Central memory CD8-positive, alpha-beta T cell (primary cell): ENCODE results near the gene RNU6-9.

Source experiments
- ATAC-seq: fragments of 150-1000 bp; cut with Tn5 transposase; replicated peaks from 2 replicates; pipeline ENCODE4 v1.10.0; 2022; ENCODE audit warnings: mild to moderate bottlenecking, moderate FRiP score, moderate number of reproducible peaks; ENCODE audit not compliant: poor library complexity, severe bottlenecking; ENCODE audit errors: extremely low read depth
- DNase-seq, 2 donors: peaks; one replicate each; pipeline ENCODE4 v3.0.0; 2021; ENCODE audit warnings: low spot score in 2 of 2
- H3K27ac Mint-ChIP-seq: one replicate; pipeline ENCODE4 v1.8.0; 2022; ENCODE audit warnings: low read depth, mild to moderate bottlenecking, moderate library complexity, mixed read lengths
- H3K27me3 Mint-ChIP-seq: one replicate; pipeline ENCODE4 v1.8.0; 2022; ENCODE audit warnings: mixed read lengths
- H3K36me3 Mint-ChIP-seq: one replicate; pipeline ENCODE4 v1.8.0; 2022; ENCODE audit warnings: mild to moderate bottlenecking, moderate library complexity, mixed read lengths; ENCODE audit not compliant: insufficient read depth
- H3K4me1 Mint-ChIP-seq: one replicate; pipeline ENCODE4 v1.8.0; 2022; ENCODE audit warnings: mixed read lengths
- H3K4me3 Mint-ChIP-seq: one replicate; pipeline ENCODE4 v1.8.0; 2022; ENCODE audit warnings: mild to moderate bottlenecking, moderate library complexity, mixed read lengths
- H3K9me3 Mint-ChIP-seq: one replicate; pipeline ENCODE4 v1.8.0; 2022; ENCODE audit warnings: mixed read lengths

The RNU6-9 gene

GRCh38 chr19:926323-926588, 33.0 kb downstream of the RNU6-9 start:
- ATAC-seq: no peak
- Mint-ChIP-seq H3K27me3 (no peaks in the 10 kb centered on the region), H3K36me3 (peaks cover 4% of the 10 kb centered on the region), H3K4me3 (peak overlapping the region; percentile 80), H3K4me1 (peaks cover 3% of the 10 kb centered on the region), H3K9me3 (no peaks in the 10 kb centered on the region), H3K27ac (no peak overlapping the region)
- DNase-seq: no peak

- H3K4me3 Mint-ChIP-seq: peak overlapping the region; percentile 80
- no peak for ATAC-seq
- no peak for DNase-seq
- no peaks in the 10 kb centered on the region for H3K9me3 Mint-ChIP-seq
- peak overlapping the region; percentile 59 for H3K27ac Mint-ChIP-seq
- H3K4me1 Mint-ChIP-seq: no peaks in the 10 kb centered on the region
- H3K36me3 Mint-ChIP-seq: peaks cover 4% of the 10 kb centered on the region
- no peaks in the 10 kb centered on the region for H3K27me3 Mint-ChIP-seq
Measured at GRCh38 chr19:926589-927350, 33.5 kb downstream of the RNU6-9 start.

DNA sequence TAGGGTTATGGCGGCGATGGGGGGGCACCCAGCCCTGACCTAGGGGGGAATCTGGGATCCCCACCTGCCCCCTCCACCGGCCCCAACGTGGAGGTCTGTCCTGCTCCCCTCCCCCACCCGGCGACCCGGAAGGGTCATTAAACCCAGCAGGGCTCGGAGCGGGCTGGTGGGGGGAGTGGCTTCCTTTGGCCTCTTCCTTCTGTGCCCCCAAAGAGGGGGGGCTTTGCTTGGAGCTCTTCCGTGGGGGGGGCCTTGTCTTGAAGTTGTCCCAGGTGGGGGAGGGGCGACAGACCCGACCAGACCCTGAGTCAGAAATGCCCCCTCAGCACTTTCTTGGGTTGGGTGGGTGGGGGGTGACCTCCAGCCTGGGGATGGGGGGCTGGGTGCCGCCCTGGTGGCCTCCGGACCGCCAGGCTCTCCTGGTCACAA, 34.1 kb downstream of the RNU6-9 start:
- ATAC-seq: no peak
- peaks cover 4% of the 10 kb centered on the region for H3K4me1 Mint-ChIP-seq
- no peaks in the 10 kb centered on the region for H3K27me3 Mint-ChIP-seq
- H3K27ac Mint-ChIP-seq: no peak overlapping the region
- H3K9me3 Mint-ChIP-seq: no peaks in the 10 kb centered on the region
- peaks cover 4% of the 10 kb centered on the region for H3K36me3 Mint-ChIP-seq
- H3K4me3 Mint-ChIP-seq: peak overlapping the region; percentile 27
- DNase-seq: no peak

DNA sequence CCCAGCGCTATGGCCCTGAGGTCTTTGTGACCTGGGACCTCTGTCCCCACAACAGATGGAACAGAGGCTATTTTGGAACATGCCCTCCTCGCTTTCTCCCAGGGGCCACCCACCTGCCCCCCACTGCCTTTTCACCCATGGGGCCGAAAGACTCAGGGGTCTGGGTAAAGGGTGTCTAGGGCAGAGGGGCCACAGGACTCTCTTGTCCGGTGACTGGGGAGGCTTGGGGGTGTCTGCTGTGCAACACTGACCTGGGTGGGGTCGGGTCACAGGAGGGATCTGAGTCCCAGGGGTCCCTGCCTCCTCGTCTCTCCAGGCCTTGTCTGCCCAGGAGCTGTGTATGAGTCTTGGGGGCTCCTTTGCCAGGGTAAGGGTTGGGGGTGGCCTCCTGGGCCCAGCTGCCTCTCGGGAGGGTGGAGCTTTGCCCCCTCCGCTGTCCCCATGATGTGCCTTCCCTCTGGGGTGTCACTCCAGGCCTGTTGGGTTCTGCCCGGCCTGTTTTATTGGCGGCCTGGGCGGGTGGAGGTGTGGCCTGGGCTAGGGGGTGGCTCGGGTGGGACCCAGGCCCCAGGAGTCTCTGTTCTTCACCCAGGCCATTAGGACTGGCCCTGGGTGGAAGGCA, 34.6 kb downstream of the RNU6-9 start:
- ATAC-seq (no peak), DNase-seq (no peak)
- Mint-ChIP-seq H3K4me3 (peak overlapping the region; percentile 27), H3K36me3 (peaks cover 4% of the 10 kb centered on the region), H3K27me3 (no peaks in the 10 kb centered on the region), H3K9me3 (no peaks in the 10 kb centered on the region), H3K27ac (no peak overlapping the region), H3K4me1 (peaks cover 8% of the 10 kb centered on the region)

GRCh38 chr19:928471-929202, 35.4 kb downstream of the RNU6-9 start:
- Mint-ChIP-seq H3K4me3 (no peak overlapping the region), H3K36me3 (peaks cover 4% of the 10 kb centered on the region)

DNA sequence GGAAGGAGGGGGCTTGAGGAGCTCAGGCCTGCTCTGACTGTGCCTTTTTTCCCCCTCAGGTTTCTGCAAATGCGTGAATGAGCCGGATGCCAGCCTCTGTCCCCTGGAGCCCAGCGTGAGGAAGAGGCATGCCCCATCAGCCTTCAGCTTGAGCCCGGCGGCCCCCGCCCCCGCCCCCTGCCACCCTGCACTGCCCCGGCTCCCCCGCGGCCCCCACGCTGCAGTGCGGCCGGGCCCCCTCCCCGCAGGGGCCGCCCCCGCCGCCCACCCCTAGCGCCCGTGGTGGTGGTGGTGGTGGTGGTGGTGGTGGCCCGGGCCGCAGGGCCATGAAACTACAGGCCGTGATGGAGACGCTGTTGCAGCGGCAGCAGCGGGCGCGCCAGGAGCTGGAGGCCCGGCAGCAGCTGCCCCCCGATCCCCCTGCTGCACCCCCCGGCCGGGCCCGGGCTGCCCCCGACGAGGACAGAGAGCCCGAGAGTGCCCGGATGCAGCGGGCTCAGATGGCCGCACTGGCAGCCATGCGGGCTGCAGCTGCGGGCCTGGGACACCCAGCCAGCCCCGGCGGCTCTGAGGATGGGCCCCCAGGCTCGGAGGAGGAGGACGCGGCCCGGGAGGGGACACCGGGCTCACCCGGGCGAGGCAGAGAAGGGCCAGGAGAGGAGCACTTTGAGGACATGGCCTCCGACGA, 36.1 kb downstream of the RNU6-9 start:
- DNase-seq: no peak
- no peaks in the 10 kb centered on the region for H3K27me3 Mint-ChIP-seq
- no peak overlapping the region for H3K4me3 Mint-ChIP-seq
- H3K27ac Mint-ChIP-seq: no peak overlapping the region
- ATAC-seq: no peak
- H3K4me1 Mint-ChIP-seq: peaks cover 10% of the 10 kb centered on the region
- peaks cover 4% of the 10 kb centered on the region for H3K36me3 Mint-ChIP-seq
- H3K9me3 Mint-ChIP-seq: no peaks in the 10 kb centered on the region

More at GRCh38 chr19:928471-929202, 35.4 kb downstream of the RNU6-9 start:
- no peaks in the 10 kb centered on the region for H3K9me3 Mint-ChIP-seq
- peaks cover 10% of the 10 kb centered on the region for H3K4me1 Mint-ChIP-seq
- H3K27ac Mint-ChIP-seq: no peak overlapping the region
- no peak for DNase-seq
- no peaks in the 10 kb centered on the region for H3K27me3 Mint-ChIP-seq
- no peak for ATAC-seq

GRCh38 chr19:929891-930258, 36.6 kb downstream of the RNU6-9 start:
- peaks cover 4% of the 10 kb centered on the region for H3K36me3 Mint-ChIP-seq
- no peak overlapping the region for H3K27ac Mint-ChIP-seq
- no peak overlapping the region for H3K4me3 Mint-ChIP-seq
- H3K27me3 Mint-ChIP-seq: no peaks in the 10 kb centered on the region
- no peak for DNase-seq
- no peak for ATAC-seq
- peaks cover 10% of the 10 kb centered on the region for H3K4me1 Mint-ChIP-seq
- H3K9me3 Mint-ChIP-seq: no peaks in the 10 kb centered on the region

DNA sequence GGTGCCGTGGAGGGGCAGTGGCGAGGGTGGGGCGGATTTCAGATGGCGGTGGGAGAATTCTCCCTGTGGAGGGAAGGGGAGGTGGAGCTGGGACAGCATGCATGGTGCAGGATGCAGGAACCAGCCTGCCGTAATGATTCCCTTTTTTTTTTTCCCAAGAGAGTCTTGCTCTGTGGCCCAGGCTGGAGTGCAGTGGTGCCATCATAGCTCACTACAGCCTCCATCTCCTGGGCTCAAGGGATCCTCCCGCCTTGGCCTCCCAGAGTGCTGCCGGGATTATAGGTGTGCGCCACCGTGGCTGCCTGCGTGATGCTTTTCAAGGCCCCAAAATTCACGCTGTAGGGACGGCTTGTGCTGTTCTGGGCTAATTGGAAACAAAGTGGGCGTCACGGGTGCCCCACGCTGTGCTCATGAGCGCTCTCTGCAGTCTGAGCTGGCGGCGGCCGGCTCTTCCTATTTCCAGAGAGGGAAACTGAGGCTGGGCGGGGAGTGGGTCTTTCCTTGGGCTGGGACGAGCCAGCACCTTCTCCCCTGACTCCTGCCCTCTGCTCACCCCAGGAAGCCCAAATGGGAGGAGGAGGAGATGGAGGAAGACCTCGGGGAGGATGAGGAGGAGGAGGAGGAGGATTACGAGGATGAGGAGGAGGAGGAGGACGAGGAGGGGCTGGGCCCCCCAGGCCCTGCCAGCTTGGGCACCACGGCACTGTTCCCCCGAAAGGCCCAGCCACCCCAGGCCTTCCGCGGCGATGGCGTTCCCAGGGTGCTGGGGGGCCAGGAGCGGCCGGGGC, 38.8 kb downstream of the RNU6-9 start:
- H3K27ac Mint-ChIP-seq: peak overlapping the region; percentile 68
- DNase-seq (no peak), ATAC-seq (no peak)
- no peaks in the 10 kb centered on the region for H3K27me3 Mint-ChIP-seq
- H3K9me3 Mint-ChIP-seq: no peaks in the 10 kb centered on the region
- H3K4me1 Mint-ChIP-seq: peaks cover 10% of the 10 kb centered on the region
- peak overlapping the region; percentile 25 for H3K4me3 Mint-ChIP-seq
- H3K36me3 Mint-ChIP-seq: peaks cover 3% of the 10 kb centered on the region

DNA sequence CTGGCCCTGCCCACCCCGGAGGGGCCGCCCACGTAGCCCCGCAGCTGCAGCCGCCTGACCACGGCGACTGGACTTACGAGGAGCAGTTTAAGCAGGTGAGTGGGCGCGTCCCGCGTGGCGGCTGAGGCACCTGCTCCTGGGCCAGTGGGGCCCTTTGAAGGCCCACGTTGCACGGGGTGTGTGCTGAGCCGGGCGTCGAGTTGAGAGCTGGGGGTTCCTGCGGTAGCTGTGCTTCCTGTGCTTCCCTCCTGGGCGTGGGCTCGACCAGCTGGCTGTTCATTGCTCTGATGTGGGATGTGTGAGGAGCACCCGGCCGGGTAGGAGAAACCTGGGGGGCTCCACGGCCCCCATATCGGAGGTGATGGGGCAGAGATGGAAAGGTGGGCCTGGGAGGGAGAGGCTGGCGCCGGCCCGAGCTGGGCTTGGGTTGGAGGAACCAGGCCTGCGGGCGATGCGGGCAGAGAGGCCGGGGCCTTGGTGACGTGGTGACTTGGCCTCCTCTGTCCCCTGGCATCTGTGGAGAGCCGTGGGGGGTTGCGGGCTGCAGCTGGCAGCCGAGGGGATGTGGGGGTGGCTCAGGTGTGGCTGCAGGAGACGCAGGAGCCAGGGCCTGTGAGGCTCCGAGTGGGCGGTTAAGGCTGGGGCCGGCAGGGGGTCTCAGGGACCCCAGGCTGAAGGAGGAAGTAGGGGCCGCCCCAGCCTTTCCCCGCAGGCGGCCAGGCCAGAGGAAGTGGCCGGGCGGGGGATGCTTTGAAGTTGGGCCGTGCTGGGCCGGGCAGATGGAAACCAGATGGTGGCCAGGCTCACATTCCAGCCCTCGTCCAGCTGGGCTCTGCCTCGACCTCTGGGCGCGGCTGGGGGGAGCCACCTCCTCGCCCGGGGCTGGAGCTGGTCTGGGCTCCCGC, 39.6 kb downstream of the RNU6-9 start:
- peaks cover 4% of the 10 kb centered on the region for H3K36me3 Mint-ChIP-seq
- peak overlapping the region; percentile 68 for H3K27ac Mint-ChIP-seq
- no peak for ATAC-seq
- no peaks in the 10 kb centered on the region for H3K9me3 Mint-ChIP-seq
- H3K4me3 Mint-ChIP-seq: peak overlapping the region; percentile 63
- peaks cover 14% of the 10 kb centered on the region for H3K4me1 Mint-ChIP-seq
- no peak for DNase-seq
- no peaks in the 10 kb centered on the region for H3K27me3 Mint-ChIP-seq

GRCh38 chr19:933553-933882, 40.2 kb downstream of the RNU6-9 start:
- Mint-ChIP-seq H3K27me3 (no peaks in the 10 kb centered on the region), H3K4me1 (peaks cover 14% of the 10 kb centered on the region), H3K27ac (no peak overlapping the region), H3K36me3 (peaks cover 4% of the 10 kb centered on the region), H3K9me3 (no peaks in the 10 kb centered on the region), H3K4me3 (peak overlapping the region; percentile 63)
- DNase-seq (no peak), ATAC-seq (no peak)

DNA sequence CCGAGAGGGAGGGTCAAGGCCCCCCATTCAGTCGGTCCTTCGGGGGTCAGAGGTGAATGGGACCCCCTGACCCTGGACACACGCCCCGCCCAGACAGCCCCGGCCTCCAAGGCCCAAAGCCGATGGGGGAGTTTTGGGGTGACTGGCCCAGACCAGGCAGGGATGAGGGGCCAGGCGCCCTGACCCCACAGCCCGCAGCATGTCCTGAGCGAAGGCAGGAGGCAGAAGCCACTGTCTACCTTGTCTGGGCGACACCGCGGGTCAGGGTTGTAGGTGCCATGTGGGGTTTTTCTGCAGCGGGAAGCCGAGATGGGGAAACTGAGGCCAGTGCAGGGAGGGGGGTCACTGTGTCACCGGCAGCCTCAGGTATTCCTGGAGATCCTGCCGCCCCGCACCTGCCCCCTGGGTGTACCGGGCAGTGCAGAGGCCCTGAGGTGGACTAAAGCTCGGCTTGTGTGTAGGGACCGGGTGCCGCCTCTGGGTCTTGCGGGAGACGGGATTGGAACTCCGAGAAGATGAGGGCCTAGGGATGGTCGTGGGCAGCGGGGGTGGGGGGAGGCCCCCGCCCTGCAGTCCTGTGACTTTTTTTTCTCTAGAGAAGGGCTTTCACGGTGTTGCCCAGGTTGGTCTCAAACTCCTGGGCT, 41.0 kb downstream of the RNU6-9 start:
- H3K4me3 Mint-ChIP-seq: no peak overlapping the region
- ATAC-seq: no peak
- no peak overlapping the region for H3K27ac Mint-ChIP-seq

More for the DNA sequence above, 41.0 kb downstream of the RNU6-9 start:
- Mint-ChIP-seq H3K4me1 (peaks cover 14% of the 10 kb centered on the region), H3K36me3 (peaks cover 4% of the 10 kb centered on the region), H3K9me3 (no peaks in the 10 kb centered on the region), H3K27me3 (no peaks in the 10 kb centered on the region)
- no peak for DNase-seq
